ENCODE results near the gene MS4A12. TPM values are rescaled to one million over a fixed set of nuclear protein-coding genes. Genes with fewer than 3 reads are reported as not detected.
"Not testable (repeated sequence)": the region's sequence is repeated elsewhere in the genome, so short reads cannot be mapped to it uniquely, and the experiment has no call there.

Gene MS4A12
- total RNA-seq, 1 donor from 2014 or later: not detected

DNA sequence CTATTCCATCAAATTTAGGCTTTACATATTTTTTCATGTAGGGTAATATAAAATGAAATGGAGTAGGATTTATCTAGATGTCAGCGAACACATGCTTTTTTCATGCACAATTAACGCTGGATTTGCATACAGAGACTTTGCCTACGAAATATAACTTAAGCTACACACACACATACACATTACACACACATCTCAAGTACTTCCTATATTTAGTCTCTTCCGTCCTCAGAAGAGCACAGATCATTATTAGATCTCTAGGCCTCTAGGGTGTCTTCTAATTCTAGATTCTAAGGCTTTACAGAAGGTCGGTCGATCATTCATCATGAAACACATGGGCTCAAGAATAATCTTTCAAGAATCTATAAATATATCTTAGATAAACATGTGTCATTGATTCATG lies 18.8 kb downstream of the MS4A12 start:
- intact Hi-C loops (cut with micrococcal nuclease): no loop called here

DNA sequence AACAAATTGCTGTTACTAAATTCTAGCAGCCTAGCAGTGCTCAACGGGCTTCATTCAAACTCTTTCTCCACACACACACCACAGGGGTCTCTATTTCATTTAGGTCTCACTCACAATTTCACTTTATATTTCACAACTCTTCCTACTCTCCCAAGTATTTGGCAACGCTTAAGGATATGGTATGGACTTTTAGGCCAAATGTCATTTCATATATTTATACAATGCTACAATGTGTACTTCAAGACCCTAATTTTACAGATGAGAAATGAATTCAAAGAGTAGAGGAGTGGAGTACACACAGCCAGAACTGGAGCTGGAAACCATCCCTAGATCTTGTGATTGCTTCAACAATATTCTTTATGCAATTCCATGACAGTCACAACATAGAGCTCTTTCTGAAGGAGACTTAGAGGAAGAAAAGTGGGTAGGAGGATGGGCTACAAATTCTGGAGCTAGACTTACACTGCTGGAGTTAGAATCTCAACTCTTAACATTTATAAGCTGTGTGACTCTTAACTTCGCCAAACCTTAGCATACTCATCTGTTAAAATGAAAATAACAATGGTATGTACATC lies 20.2 kb downstream of the MS4A12 start:
- intact Hi-C loops (cut with micrococcal nuclease): no loop called here

DNA sequence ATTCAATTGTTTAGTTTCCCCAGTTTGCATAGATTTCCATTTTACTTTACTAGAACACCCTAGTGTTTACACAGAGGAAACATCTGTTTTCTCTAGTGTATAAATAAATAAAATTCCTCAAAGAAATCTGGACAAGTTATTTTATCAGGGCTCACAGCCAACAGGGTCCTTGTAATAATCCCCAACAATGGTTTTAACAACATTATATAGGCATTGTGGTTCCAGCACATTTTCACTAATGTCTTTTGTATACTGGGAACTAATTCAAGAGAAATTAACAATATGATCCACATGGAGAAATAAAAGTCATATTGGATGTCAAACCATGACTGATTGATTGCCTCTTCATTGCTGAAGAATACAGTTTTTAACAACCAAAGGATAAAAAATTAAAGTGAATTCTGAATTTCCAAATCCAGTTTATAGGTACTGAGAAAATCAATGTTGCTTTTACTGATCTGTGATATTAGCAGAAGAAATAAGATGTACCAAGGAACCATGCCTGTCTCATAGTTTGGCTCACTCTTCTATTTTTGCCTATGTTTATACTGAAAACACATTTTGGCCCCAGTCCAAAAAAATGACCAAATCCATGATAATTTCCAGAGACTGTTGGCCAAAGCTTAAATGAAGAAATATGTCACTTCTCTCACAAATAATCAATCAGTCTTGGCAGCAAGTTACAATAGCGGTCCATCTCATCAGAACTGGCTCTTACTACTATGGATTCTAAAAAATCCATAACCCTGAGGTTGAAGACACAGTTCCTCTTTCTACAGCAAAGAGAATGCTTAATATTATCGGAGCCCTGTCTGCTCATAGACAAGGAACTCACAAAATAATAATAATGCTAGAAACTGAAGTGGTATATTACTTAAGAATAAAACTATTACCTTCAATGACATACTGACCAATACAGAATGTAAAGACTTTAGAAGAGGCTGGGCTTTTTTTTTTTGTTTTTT lies 21.2 kb downstream of the MS4A12 start:
- intact Hi-C loops (cut with micrococcal nuclease): no loop called here

DNA sequence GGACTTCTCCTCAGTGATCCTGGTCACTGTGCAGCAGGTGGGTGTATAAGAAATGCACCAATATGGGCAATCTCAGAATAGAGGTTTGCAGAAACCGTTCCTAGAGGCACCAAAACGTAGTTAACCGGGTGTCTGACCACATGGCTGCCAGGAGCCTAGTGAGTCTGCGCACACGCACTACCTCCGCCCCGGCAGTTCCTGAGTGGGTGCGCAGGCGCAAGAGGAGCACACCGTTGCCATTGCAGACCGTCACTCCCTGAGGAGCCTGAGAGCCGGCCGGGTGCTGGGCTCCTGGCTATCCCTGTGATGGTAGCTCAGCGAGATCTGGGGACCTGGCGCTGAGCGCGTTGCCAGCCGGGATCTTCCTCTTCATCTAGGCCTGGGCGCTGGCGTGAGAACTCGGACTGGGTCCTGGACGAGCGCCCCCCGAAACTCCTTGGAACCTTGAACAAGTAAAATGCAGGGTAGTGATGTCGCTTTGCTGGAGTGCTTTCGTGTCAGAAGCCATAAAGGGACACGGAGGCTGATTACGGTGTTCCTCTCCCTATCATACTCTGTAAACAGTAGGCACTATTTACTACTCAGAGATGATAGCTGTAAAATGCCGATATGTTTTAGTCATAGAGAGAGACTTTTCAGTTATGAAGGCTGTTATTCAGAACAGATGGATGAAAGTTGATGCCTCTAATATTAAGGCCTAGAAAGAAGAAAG lies 22.7 kb downstream of the MS4A12 start, which contains the start of gene MS4A13:
Gene MS4A13, plus strand, starts transcription at position 249 of the 712 bp plus-strand sequence. CDS start 2,692 bp downstream, outside the sequence.
- intact Hi-C loops (cut with micrococcal nuclease): no loop called here

DNA sequence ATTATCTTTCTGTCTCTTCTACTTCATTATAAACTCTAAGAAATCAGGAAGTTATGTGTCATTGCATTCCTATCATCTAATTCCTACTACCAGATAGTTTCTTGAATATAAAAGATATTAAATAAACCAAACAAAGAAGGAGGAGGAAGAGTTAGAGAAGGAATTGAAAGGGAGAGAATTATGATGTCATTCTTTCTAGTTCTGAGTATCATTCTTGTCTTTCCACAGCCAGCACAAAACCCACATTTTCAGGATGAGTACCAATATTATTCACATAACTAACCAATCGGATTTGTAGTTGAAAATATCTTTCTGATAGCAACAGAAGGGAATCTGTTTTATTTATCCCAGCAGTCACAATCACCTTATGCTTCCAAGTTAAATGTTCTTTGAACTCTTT lies 35.9 kb downstream of the MS4A12 start:
- intact Hi-C loops (cut with micrococcal nuclease): no loop called here

DNA sequence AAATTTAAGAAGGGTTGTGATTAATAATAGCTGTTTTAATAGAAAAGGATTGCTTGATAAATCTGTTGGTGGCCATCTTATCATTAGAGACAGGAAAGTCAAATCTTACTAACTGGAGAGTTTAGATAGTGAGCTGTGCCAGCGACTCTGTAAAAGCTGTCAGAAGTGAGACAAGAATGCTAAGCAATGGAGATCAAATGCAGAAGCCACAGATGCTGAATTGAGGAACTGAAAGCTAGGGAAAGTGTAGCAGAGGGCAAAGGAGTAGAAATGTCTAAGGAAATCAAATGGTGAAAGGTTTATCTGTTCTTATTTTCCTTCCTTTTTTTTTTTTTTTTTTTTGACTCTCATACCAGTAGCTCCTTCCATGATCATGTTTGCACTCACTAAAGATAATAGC lies 36.4 kb downstream of the MS4A12 start:
- intact Hi-C loops (cut with micrococcal nuclease): no loop called here

DNA sequence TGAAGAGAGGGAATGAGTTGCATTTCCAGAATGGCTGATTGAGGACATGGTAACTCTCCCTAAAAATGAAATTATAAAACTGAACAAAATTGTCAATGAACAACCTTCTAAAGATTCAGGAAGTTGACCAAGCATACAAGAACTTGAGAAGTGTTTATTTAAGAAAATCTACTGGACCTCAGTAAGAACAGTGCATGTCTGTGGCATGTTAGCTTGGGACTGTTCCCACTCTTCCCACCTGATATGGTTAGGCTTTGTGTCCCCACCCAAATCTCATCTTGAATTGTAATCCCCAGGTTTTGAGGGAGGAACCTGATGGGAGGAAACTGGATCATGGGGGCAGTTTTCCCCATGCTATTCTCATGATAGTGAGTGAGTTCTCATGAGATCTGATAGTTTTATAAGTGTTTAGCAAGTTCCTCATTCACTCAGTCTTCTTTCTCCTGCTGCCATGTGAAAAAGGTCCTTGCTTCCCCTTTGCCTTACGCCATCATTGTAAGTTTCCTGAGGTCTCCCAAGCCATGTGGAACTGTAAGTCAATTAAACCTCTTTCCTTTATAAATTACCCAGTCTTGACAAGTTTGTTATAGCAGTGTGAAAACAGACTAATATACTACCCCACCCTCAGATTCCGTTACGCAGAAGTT lies 38.0 kb downstream of the MS4A12 start:
- intact Hi-C loops (cut with micrococcal nuclease): no loop called here

DNA sequence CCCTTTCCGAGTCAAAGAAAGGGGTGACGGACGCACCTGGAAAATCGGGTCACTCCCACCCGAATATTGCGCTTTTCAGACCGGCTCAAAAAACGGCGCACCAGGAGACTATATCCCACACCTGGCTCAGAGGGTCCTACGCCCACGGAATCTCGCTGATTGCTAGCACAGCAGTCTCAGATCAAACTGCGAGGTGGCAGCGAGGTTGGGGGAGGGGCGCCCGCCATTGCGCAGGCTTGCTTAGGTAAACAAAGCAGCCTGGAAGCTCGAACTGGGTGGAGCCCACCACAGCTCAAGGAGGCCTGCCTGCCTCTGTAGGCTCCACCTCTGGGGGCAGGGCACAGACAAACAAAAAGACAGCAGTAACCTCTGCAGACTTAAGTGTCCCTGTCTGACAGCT lies 39.8 kb downstream of the MS4A12 start:
- intact Hi-C loops (cut with micrococcal nuclease): not testable (repeated sequence)

DNA sequence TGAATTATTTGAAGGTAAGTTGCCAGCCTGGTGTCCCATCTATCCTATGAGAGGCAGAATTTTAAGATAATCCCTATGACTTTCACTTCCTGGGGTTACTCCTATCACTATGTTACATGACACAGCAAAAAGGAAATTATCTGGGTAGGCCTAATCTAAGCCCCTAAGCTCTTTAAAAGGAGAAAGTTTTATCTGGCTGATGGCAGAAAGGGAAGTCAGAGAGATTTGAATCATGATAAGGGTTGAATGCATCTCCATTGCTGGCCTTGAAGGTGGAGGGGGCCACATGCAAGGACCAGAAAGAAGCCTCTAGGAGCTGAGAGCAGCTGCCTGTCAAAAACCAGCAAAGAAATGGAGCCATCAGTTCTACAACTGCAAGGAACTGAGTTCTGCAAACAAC lies 46.0 kb downstream of the MS4A12 start:
- intact Hi-C loops (cut with micrococcal nuclease): not testable (repeated sequence)

DNA sequence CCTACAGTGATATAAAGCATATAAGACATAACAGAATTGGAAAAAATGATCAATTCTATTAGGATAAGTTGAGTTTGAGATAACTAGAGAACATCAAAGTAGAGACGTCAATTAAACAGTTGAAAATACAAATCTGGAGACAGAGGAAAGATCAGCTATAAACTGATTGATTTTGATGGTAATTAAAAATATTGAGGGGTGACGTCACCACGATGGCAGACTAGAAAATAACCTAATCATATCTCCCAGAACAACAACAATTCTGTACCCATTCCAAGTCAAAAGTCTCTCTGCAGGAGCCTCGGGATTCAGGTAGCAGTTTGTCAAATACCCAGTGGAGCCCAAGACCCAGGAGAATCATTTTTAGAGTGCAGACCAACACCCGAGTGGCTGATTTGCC lies 51.5 kb downstream of the MS4A12 start:
- intact Hi-C loops (cut with micrococcal nuclease): no loop called here

Other genes with a start within 250 kb of the MS4A12 start
- gene MS4A4E, start 249.6 kb upstream of the MS4A12 start, total RNA-seq: 0.20 TPM in 1 of 2 replicates, not detected in the other
- not detected in 2 replicates for gene MS4A4A, start 212.1 kb upstream of the MS4A12 start, total RNA-seq
- not detected in 2 replicates for gene MS4A6E, start 165.5 kb upstream of the MS4A12 start, total RNA-seq
- not detected in 2 replicates for gene MS4A7, start 114.2 kb upstream of the MS4A12 start, total RNA-seq
- not detected in 2 replicates for gene MS4A14, start 96.3 kb upstream of the MS4A12 start, total RNA-seq
- not detected in 2 replicates for gene MS4A5, start 63.2 kb upstream of the MS4A12 start, total RNA-seq
- not detected in 2 replicates for gene MS4A1, start 36.9 kb upstream of the MS4A12 start, total RNA-seq
- gene MS4A13, start 22.6 kb downstream of the MS4A12 start, total RNA-seq: not detected in 2 replicates
- not detected in 2 replicates for gene MS4A8, start 206.8 kb downstream of the MS4A12 start, total RNA-seq
- not detected in 2 replicates for gene MS4A18, start 231.9 kb downstream of the MS4A12 start, total RNA-seq